Activated T-helper 1 cell treated with anti-CD3 and anti-CD28 coated beads, Interleukin-12 subunit alpha, Interleukin-12 subunit beta, Interleukin-2, Interleukin-4 antibody, amounts not matched to agents 30 ng/mL and 10 ng/mL and 1 ng/mL, durations not matched to agents 14 hours and 24 hours and 36 hours (primary cell): ENCODE results near the gene HPN. TPM values are rescaled to one million over a fixed set of nuclear protein-coding genes. Genes with fewer than 3 reads are reported as not detected.
"Not testable (repeated sequence)": the region's sequence is repeated elsewhere in the genome, so short reads cannot be mapped to it uniquely, and the experiment has no call there.

ENCODE experiments used
- DNase-seq: peaks from one replicate; pipeline ENCODE4 v3.0.0; 2021; ENCODE audit warnings: low spot score
- H3K27ac Mint-ChIP-seq: one replicate; pipeline ENCODE4 v1.8.0; 2021; ENCODE audit warnings: mild to moderate bottlenecking, mixed read lengths
- H3K27me3 Mint-ChIP-seq: one replicate; pipeline ENCODE4 v1.8.0; 2022; ENCODE audit warnings: mild to moderate bottlenecking, moderate library complexity, mixed read lengths; ENCODE audit not compliant: insufficient read depth
- H3K36me3 Mint-ChIP-seq: one replicate; pipeline ENCODE4 v1.8.0; 2021; ENCODE audit warnings: low read depth, mixed read lengths
- H3K4me1 Mint-ChIP-seq: one replicate; pipeline ENCODE4 v1.8.0; 2021; ENCODE audit warnings: low read depth, mixed read lengths
- H3K4me3 Mint-ChIP-seq: one replicate; pipeline ENCODE4 v1.8.0; 2021; ENCODE audit warnings: mild to moderate bottlenecking, moderate library complexity, mixed read lengths
- H3K9me3 Mint-ChIP-seq: one replicate; pipeline ENCODE4 v1.8.0; 2021; ENCODE audit warnings: mixed read lengths
- intact Hi-C: fragments of 100-400 bp; cut with micrococcal nuclease; formaldehyde crosslinking; loops from one replicate; pipeline ENCODE4 v1.15.1; 2024
- total RNA-seq: library from RNA; stranded (reverse); gene quantifications from 2 replicates; pipeline ENCODE4 v1.2.3, GENCODE V29; 2022

Gene HPN
- total RNA-seq, 1 donor from 2014 or later: not detected

DNA sequence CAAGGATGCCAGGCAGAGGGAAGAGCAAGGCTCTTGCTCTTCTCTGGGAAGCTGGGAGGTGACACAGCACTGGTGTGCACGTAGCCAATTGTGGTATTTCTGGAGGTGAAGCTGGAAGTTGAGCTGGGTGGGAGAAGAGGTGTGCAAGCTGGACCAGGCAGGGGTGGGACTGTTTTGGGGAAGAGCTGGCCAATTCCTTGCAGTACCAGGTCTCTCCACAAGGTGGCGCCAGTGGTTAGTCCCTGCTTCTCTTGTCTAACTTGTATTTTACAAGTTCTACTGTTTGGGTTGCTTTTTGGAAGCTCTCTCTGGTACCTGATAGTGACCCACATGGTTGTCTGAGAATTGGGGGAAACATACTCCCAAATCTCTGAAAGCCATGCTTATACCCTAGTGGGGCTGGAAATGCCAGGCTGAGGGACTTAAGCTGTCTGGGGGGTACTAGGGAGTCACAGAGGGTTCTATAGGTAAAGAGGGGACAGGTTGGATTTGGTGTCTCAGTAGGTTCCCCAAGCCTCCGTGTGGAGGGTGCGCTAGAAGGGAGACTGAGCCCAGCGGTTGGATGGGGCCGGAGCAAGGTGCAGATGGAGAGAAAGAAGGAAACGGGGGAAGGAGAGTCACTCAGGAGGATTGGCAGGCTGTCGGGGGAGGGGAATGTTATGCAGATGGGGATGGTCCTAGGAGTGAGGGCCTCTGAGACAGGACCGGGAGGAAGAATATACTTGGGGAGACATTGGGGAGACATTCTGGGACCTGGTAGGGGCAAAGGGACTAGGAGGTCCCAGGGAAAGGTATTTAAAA lies 3.0 kb downstream of the HPN start:
- intact Hi-C loops: loop anchor here (1.0 to 2.0 kb wide), 3 partner anchors 23 to 71 kb away; no protein-coding TSS in a partner anchor
- peak; percentile 32 for DNase-seq
- Mint-ChIP-seq H3K4me3 (no peak overlapping the region), H3K27me3 (peaks cover 9% of the 10 kb centered on the region), H3K9me3 (no peaks in the 10 kb centered on the region), H3K36me3 (no peaks in the 10 kb centered on the region), H3K4me1 (peaks cover 28% of the 10 kb centered on the region), H3K27ac (no peak overlapping the region)

DNA sequence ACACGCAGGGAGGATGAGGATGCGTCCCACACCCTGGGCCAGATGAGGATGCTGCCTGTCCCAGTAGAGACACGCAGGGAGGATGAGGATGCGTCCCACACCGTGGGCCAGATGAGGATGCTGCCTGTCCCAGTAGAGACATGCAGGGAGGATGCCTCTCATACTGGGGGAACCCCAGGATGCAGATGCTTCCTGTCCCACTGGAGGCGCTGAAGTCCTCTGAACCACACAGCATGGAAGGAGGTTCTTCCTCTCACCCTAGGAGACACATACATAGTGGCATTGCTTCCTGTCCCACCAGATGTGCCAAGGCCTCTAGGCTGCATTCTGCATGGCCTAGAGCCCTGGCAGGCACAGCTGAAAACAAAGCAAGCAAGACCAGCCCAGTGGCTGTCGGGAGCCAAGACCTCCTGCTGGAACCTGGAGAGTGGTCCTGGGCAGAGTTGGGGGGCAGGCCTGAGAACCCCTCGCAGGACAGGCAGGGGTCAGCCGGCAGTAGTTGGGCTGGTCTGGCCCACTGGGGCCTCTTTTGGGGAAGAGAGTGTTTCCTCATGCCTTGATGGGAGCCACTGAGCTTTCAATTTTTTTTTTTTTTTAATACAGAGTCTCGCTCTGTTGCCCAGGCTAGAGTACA lies 4.3 kb downstream of the HPN start:
- peak; percentile 34 for DNase-seq
- peaks cover under 1% of the 10 kb centered on the region for H3K27me3 Mint-ChIP-seq
- H3K4me3 Mint-ChIP-seq: no peak overlapping the region
- intact Hi-C loops: loop anchor here (2.0 kb wide), 1 partner anchor 45 kb away; no protein-coding TSS in a partner anchor
- no peaks in the 10 kb centered on the region for H3K36me3 Mint-ChIP-seq
- H3K4me1 Mint-ChIP-seq: peaks cover 22% of the 10 kb centered on the region
- H3K27ac Mint-ChIP-seq: no peak overlapping the region
- no peaks in the 10 kb centered on the region for H3K9me3 Mint-ChIP-seq

DNA sequence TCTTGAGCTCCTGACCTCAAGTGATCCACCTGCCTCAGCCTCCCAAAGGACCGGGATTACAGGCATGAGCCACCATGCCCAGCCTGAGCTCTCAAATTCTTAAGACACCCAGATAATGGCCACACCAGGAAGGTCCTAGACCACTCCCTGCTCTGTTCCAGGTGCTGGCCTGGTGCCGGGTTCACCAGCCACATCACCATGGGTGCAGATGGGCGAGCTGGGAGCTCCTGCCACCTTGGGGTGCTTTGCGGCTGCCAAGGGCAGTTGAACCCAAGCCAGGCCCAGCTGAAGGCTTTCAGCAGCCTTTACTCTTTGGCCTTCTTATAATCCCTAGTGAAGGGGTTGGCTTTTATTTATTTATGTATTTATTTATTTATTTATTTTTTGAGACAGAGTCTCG lies 4.9 kb downstream of the HPN start:
- no peak overlapping the region for H3K4me3 Mint-ChIP-seq

DNA sequence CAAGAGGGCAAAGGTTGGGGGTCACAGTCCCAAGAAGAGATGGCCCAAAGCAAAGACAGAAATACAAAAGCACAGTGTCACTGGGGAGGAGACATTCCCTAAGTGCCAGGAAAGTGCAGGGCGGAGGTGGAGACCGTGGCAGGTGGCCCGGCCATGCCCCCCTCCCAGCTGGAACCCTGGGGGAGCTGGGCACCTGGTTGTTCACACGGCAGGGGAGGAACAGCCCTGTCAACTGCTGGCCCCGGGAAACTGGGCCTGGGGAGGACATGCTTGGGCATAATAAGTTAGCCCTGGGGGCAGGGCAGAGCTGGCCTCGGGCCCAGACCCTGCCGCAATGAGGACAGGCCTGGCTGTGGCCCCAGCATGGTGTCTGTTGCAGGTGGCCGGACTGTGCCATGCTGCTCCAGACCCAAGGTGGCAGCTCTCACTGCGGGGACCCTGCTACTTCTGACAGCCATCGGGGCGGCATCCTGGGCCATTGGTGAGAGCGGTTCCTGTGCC lies 7.4 kb downstream of the HPN start:
- Mint-ChIP-seq H3K4me3 (no peak overlapping the region), H3K27me3 (no peaks in the 10 kb centered on the region), H3K9me3 (no peaks in the 10 kb centered on the region), H3K27ac (no peak overlapping the region), H3K4me1 (peaks cover 20% of the 10 kb centered on the region), H3K36me3 (no peaks in the 10 kb centered on the region)
- intact Hi-C loops: no loop called here
- DNase-seq: no peak

More for the DNA sequence above, 4.9 kb downstream of the HPN start:
- Mint-ChIP-seq H3K4me1 (peaks cover 21% of the 10 kb centered on the region), H3K9me3 (no peaks in the 10 kb centered on the region), H3K27me3 (no peaks in the 10 kb centered on the region), H3K27ac (no peak overlapping the region), H3K36me3 (no peaks in the 10 kb centered on the region)
- no peak for DNase-seq
- intact Hi-C loops: no loop called here

DNA sequence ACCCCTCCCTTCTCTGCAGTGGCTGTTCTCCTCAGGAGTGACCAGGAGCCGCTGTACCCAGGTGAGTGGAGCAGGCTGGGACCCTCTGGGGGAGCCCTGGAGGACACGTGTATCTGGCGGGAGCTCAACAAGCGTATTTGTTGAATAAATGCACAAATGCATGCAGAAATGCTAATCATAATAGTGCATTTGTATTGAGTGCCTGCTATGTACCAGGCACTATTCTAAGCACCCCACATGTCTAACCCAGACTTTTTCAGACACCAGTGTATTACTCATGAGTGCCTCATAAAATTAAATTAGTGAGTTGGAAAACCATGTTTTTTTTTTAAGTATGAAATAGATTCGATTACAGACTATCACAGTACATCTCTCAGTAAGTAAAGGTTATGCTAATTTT lies 7.9 kb downstream of the HPN start:
- intact Hi-C loops: no loop called here
- Mint-ChIP-seq H3K4me1 (peaks cover 15% of the 10 kb centered on the region), H3K27ac (no peak overlapping the region), H3K27me3 (no peaks in the 10 kb centered on the region), H3K9me3 (no peaks in the 10 kb centered on the region), H3K4me3 (no peak overlapping the region), H3K36me3 (no peaks in the 10 kb centered on the region)
- DNase-seq: no peak

DNA sequence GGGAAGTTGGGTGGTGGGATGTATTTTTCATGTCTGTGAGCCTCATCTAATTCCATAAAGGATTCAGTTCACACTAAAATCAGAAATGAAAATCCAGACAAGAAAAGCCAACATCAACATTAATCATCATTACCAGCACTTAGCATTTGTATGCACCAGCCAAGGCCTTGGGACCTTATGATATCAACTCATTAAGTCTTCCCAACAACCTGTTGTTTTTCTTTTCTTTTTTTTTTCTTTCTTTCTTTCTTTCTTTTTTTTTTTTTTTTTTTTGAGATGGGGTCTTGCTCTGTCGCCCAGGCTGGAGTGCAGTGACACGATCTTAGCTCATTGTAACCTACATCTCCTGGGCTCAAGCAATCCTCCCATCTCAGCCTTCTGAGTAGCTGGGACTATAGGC lies 9.1 kb downstream of the HPN start:
- H3K27me3 Mint-ChIP-seq, intact Hi-C loops, H3K4me3 Mint-ChIP-seq, H3K4me1 Mint-ChIP-seq, H3K27ac Mint-ChIP-seq, DNase-seq, H3K36me3 Mint-ChIP-seq, H3K9me3 Mint-ChIP-seq: not testable (repeated sequence)

DNA sequence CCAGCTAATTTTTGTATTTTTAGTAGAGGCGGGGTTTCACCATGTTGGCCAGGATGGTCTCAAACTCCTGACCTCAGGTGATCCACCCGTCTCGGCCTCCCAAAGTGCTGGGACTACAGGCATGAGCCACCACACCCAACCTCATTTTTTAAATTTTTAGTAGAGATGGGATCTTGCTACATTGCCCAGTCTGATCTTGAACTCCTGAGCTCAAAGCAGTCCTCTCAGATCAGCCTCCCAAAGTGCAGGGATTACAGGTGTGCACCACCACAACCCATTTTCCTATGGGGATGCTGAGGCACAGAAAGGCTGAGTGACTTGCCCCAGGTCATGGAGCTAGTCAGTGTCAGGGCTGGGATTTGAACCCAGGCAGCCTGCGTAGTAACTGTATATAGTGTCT lies 9.7 kb downstream of the HPN start:
- H3K4me3 Mint-ChIP-seq, intact Hi-C loops, H3K36me3 Mint-ChIP-seq, H3K9me3 Mint-ChIP-seq, H3K27ac Mint-ChIP-seq, H3K27me3 Mint-ChIP-seq, H3K4me1 Mint-ChIP-seq, DNase-seq: not testable (repeated sequence)

DNA sequence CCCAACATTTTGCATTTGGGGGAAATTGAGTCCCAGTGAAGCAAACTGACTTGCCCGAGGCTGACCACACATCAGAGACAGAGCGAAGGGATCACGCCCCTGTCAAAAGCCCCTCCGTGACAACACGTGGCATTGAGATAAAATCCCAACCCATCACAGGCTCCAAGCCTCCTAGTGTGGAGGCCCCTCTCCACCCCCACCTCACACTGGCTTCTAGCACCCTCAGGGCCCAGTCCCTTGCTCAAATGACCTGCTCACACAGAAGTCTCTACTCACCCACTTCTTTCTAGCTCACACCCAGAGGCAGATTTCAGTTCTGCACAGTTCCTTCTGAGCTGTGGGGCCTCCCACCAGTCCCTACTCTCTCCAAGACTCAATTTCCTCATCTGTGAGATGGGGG lies 10.3 kb downstream of the HPN start:
- H3K4me3 Mint-ChIP-seq: no peak overlapping the region
- no peaks in the 10 kb centered on the region for H3K36me3 Mint-ChIP-seq
- H3K27me3 Mint-ChIP-seq: peaks cover 4% of the 10 kb centered on the region
- intact Hi-C loops: no loop called here
- H3K4me1 Mint-ChIP-seq: no peaks in the 10 kb centered on the region
- H3K27ac Mint-ChIP-seq: no peak overlapping the region
- H3K9me3 Mint-ChIP-seq: no peaks in the 10 kb centered on the region
- DNase-seq: no peak

DNA sequence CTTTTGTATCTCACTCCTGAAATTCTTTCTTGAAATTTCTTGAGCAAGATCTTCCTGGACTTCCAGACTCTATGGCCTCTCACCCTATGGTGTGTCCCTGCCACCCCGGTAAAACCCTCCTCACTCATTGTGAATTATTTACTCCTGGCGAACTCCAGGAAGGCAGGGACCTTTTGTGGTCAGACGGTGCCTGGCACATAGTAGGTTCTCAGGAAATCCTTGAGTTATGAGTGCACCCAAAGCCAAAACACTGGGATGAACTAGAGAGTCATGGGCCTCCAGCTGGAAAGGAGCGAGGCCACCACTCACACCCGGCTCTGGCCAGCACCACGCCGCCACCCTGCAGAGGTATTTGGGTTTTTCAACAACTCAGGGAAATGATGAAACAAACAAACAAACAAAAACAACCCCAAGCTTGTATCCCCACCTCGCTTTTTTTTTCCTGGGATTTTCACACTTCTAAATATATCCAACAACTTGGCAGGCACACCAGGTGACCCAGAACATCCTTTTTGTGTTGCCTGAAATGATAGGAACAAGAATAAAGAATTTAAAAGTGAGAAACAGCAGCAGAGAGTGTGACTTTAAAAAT lies 11.2 kb downstream of the HPN start:
- no peak overlapping the region for H3K27ac Mint-ChIP-seq
- no peak for DNase-seq

DNA sequence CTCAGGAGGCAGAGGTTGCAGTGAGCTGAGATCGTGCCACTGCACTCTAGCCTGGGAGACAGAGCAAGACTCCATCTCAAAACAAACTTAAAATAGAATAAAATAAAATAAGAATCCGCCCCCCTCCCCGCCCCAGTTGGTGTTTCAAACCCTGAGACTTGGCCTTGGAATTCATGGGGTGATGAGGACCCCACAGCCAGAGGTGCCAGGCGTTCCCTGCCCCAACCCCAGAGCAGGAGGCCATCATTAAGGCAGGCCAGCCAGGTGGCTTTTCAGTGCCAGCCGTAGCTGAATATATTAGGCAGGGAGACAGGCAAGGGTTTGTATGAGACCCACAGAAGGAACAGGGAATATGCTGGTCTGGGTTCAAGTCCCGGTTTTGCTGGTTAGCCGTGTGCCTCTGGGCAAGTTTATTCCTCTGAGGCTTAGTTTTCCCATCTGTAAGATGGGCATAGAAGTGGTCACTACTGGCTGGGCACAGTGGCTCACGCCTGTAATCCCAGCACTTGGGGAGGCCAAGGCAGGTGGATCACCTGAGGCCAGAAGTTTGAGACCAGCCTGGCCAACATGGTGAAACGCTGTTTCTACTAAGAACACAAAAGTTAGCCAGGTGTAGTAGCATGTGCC lies 12.3 kb downstream of the HPN start:
- no peaks in the 10 kb centered on the region for H3K36me3 Mint-ChIP-seq
- intact Hi-C loops: no loop called here
- no peak overlapping the region for H3K4me3 Mint-ChIP-seq
- DNase-seq: no peak
- H3K4me1 Mint-ChIP-seq: no peaks in the 10 kb centered on the region
- peaks cover 4% of the 10 kb centered on the region for H3K27me3 Mint-ChIP-seq
- H3K27ac Mint-ChIP-seq: no peak overlapping the region
- H3K9me3 Mint-ChIP-seq: no peaks in the 10 kb centered on the region

More for the DNA sequence above, 11.2 kb downstream of the HPN start:
- peaks cover 4% of the 10 kb centered on the region for H3K27me3 Mint-ChIP-seq
- H3K4me1 Mint-ChIP-seq: no peaks in the 10 kb centered on the region
- H3K4me3 Mint-ChIP-seq: no peak overlapping the region
- no peaks in the 10 kb centered on the region for H3K36me3 Mint-ChIP-seq
- intact Hi-C loops: no loop called here
- no peaks in the 10 kb centered on the region for H3K9me3 Mint-ChIP-seq

DNA sequence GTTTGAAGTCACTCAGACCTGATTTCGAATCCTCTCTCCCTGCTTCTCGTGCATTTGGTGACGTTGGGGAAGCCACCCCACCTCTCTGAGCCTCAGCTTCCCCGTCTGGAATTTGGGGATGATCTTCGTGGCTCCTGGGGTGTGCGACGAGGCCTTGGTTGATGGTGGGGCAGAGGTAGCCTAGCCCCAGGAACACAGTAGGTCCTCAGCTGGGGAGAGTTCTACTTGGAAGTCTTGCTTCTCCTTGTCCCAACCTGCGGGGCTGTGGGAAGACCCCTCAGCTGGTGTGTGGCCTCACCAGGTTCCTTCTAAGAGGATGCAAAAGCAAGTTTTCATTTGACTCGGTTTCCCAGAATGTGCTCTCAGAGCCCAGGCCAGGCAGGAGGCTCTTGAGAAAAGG lies 13.1 kb downstream of the HPN start:
- Mint-ChIP-seq H3K27ac (no peak overlapping the region), H3K27me3 (peaks cover 4% of the 10 kb centered on the region), H3K9me3 (no peaks in the 10 kb centered on the region), H3K4me1 (no peaks in the 10 kb centered on the region), H3K4me3 (no peak overlapping the region), H3K36me3 (no peaks in the 10 kb centered on the region)
- no peak for DNase-seq
- intact Hi-C loops: no loop called here

DNA sequence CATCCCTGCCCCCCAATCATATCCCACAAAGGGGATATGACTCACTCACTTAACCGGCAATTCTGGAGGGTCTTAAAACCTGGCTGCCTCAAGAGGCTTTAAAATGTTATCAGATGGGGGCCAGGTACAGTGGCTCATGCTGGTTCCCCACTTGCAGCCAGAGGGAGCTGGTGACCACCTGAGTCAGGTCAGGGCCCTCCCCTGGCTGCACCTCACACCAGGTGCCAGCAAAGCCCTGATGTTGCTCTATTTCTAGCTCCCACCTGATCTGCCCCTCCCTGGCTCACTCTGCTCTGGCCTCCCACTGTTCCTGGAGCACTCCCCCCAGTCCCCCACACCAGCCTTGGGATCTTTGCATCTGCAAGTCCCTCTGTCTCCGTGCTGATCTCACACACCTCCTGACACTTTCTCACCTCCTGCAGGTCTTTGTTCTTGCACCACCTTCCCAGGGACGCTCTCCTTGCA lies 14.2 kb downstream of the HPN start:
- Mint-ChIP-seq H3K9me3 (no peaks in the 10 kb centered on the region), H3K27ac (no peak overlapping the region), H3K36me3 (no peaks in the 10 kb centered on the region), H3K4me3 (no peak overlapping the region), H3K4me1 (no peaks in the 10 kb centered on the region), H3K27me3 (peaks cover 4% of the 10 kb centered on the region)
- DNase-seq: no peak
- intact Hi-C loops: no loop called here
